Measurements from ENCODE around the gene RYK. TPM values are rescaled to one million over a fixed set of nuclear protein-coding genes. Genes with fewer than 3 reads are reported as not detected.

RYK gene
- total RNA-seq, 4 donors from 2014 or later = 29.3 to 75.5 (median 39.1) TPM

DNA sequence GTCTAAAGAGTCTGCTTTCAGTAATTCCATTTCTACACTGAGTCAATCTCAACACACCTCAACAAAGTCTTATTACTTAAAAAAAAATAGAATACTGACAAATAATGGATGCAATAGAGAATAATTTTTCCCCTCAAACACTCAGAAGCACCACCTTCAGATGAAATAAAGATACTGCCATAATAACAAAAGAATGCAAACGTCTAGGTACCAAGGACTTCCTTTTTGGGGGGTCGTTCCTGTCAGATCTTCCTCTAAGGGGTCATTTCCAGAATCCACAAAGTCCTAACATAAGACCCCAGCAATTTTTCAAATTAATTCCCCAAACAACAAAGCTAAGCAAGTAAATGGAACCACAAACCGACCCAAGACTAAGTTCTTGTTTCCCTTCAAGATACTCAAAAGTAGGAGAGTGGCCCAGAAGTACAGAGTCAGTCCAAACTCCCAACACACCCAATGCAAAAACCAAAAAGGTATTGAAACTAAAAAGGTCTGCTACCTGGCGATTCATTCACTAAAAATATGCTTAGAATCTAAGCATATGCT, 1.3 kb downstream of the RYK start:
- DNase-seq = no peak

DNA sequence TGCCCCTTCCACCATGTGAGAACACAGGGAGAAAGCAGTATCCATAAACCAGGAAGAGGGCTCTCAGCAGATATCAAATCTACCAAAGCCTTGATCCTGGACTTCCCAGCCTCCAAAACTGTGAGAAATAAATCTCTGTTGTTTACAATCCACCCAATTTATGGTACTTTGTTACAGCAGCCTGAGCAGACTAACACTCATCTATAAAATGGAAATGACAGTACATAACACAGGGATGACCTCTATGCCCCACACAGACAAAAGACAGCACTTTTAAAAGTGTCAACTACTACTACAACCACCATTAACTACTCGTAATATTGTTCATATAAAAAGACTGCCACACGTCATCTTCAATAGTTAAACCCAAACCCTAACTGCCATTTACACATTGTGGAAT, 5.7 kb downstream of the RYK start:
- no peaks in the 10 kb centered on the region for H3K27me3 ChIP-seq
- no peak for DNase-seq
- intact Hi-C loops (cut with DNase I) = no loop called here
- peaks cover 17 to 84% (median 42%) of the 10 kb centered on the region in 3 donors for H3K4me1 ChIP-seq
- H3K27ac ChIP-seq = peak overlapping the region in 1 of 4 donors; percentile 19
- H3K36me3 ChIP-seq = no peaks in the 10 kb centered on the region
- 89 to 92% methylated on average over 2 of the region's 2 CpGs for WGBS, 2 donors
- TF ChIP-seq, protein P1, sequence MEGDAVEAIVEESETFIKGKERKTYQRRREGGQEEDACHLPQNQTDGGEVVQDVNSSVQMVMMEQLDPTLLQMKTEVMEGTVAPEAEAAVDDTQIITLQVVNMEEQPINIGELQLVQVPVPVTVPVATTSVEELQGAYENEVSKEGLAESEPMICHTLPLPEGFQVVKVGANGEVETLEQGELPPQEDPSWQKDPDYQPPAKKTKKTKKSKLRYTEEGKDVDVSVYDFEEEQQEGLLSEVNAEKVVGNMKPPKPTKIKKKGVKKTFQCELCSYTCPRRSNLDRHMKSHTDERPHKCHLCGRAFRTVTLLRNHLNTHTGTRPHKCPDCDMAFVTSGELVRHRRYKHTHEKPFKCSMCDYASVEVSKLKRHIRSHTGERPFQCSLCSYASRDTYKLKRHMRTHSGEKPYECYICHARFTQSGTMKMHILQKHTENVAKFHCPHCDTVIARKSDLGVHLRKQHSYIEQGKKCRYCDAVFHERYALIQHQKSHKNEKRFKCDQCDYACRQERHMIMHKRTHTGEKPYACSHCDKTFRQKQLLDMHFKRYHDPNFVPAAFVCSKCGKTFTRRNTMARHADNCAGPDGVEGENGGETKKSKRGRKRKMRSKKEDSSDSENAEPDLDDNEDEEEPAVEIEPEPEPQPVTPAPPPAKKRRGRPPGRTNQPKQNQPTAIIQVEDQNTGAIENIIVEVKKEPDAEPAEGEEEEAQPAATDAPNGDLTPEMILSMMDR (IDR thresholded peaks at IDR 0.05) = no peak
- TF ChIP-seq POLR2A (IDR thresholded peaks at IDR 0.05) = no peak
- H3K9me3 ChIP-seq = no peaks in the 10 kb centered on the region
- no peak overlapping the region for H3K4me3 ChIP-seq

More for the DNA sequence above, 1.3 kb downstream of the RYK start:
- Histone ChIP-seq H3K4me3 (peak overlapping the region; percentile 61 to 95 (median 82)), H3K27me3 (no peaks in the 10 kb centered on the region), H3K27ac (peak overlapping the region in 3 of 4 donors; percentile 90 to 95 (median 92)), H3K4me1 (peaks cover 8 to 60% (median 30%) of the 10 kb centered on the region in 3 donors), H3K9me3 (no peaks in the 10 kb centered on the region), H3K36me3 (no peaks in the 10 kb centered on the region)
- WGBS, 2 donors = 1 to 3% methylated on average over 4 of the region's 4 CpGs
- TF ChIP-seq POLR2A (IDR thresholded peaks at IDR 0.05) = no peak
- TF ChIP-seq, protein P1 (IDR thresholded peaks at IDR 0.05) = no peak
- intact Hi-C loops (cut with DNase I) = no loop called here

DNA sequence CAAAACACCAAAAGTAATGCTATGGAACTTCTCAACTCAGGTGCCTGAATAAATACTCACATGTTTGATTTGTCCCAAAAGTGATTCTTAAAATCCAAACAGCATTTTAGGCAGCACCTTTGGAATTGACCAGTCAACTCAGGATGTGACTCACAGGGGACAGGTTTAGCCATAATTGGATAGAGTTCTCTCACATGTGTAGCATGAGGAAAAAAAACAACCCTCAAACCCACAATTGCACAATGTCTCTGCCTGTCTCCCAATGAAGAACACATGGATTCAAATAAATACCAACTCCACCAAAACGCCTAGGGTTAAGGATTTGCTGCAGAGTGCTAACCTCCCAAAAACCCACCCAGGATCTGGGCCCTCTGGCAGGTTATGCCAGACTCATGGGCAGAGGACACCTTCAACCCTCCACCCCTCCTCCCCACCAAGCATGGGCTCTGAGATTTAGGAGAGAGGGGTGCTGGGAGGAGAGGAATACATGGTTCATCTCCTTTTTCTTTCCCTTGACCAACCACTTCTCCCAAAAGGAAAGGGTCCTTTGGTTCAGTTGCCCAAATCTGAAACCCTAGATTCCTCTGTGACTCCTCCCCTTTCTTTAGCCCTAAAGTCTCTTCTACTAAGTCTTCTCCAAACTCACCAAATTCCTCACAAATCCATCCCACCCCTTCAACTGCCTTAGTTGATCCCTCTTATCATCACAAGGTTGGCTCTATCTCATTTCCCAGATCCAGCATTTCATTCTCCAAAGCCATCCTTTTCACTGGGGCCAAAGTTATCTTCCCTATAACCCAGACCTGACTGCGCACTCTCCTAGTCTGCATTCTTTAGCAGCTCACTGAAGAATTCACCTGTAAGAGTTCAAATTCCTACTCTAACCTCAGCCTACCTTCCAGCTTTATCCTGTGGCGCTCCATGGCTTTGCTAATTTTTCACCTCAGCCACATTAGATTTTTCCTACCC, 7.7 kb downstream of the RYK start:
- no peak for DNase-seq
- H3K4me1 ChIP-seq = peaks cover 16 to 84% (median 37%) of the 10 kb centered on the region in 3 donors

DNA sequence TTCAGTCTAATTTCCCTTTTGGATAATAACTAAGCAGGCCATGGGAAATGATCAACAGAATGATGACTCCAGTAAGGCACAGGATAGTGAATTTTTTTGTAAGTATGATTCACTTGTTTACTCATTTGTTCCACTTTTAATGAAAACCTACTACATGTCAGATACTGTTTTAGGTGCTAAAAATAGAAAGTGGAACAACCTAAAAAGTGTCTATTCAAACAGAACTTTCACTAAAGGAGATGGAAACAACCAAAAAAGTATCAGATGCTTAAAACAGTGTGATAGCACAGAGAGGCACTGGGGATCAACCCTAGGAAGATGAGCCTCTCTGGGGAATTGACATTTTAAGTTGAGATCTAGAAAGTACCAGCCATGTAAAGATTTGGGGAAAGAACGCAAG, 11.1 kb downstream of the RYK start:
- WGBS, 2 donors = 81 to 86% methylated on average over 1 of the region's 1 CpG
- Histone ChIP-seq H3K4me1 (peaks cover 24 to 95% (median 42%) of the 10 kb centered on the region in 3 donors), H3K9me3 (no peaks in the 10 kb centered on the region), H3K27me3 (no peaks in the 10 kb centered on the region), H3K36me3 (no peaks in the 10 kb centered on the region), H3K4me3 (no peak overlapping the region), H3K27ac (peak overlapping the region in 2 of 4 donors; percentile 49 to 50)
- TF ChIP-seq, protein P1 (IDR thresholded peaks at IDR 0.05) = no peak
- TF ChIP-seq POLR2A (IDR thresholded peaks at IDR 0.05) = no peak
- intact Hi-C loops (cut with DNase I) = no loop called here
- DNase-seq = no peak

More for the DNA sequence above, 7.7 kb downstream of the RYK start:
- no peak for TF ChIP-seq POLR2A (IDR thresholded peaks at IDR 0.05)
- TF ChIP-seq, protein P1 (IDR thresholded peaks at IDR 0.05) = no peak
- Histone ChIP-seq H3K36me3 (no peaks in the 10 kb centered on the region), H3K27ac (peak overlapping the region; percentile 35 to 62 (median 48)), H3K9me3 (no peaks in the 10 kb centered on the region), H3K4me3 (no peak overlapping the region), H3K27me3 (no peaks in the 10 kb centered on the region)
- 76 to 77% methylated on average over 3 of the region's 3 CpGs for whole genome bisulfite sequencing, 2 donors
- intact Hi-C loops (cut with DNase I) = no loop called here

All from esophagus squamous epithelium (tissue), 5 donors.